Measurements from ENCODE around the gene EML5.

EML5 gene

DNA sequence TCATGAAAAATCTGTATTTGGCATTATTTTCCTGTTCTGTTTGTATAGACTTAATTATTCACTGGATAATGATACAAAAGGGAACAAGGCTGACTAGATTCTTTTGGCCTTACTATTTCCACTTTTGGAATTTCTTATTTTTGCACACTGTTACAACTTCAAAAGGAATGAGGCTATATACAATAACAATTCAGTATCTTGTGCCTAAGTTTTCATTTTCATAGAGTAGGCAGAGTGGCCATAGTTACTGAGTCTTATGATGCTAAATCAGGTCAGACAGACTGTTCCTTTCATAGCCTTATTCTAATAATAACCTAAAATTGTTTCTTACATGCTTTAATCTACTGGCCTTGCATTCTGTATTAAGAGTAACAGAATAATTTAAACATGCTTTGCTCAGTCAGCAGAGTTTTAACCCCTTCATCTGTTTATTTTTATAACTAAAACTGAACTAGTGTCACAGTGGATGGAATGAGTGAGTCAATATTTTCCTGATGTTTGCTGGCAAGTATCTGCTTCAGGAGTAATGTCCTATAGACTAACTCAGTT lies 42.2 kb upstream of the EML5 start:
- no peak overlapping the region for H3K27ac ChIP-seq
- no peak for TF ChIP-seq ZFX (IDR thresholded peaks at IDR 0.05; ENCODE audit: borderline replicate concordance)
- no peak for TF ChIP-seq CTCF (IDR thresholded peaks at IDR 0.05)

DNA sequence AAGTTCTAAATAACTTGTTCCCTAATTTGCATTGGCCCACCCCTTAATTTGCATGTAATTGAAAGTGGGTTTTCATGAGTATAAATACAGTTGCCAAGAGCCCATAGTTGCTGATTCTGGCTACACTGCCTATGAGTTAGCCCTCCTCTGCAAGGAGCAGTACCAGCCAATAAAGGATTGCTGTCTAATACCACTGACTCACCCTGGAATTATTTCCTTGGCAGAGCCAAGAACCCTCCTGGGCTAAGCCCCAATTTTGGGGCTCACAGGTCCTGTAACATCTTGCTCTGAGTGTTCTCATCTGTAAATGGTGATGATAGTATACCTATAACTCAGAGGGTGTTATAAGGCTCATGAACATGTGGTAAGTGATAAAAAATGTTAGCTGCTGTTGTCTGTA lies 38.5 kb upstream of the EML5 start:
- no peak overlapping the region for H3K27ac ChIP-seq
- TF ChIP-seq CTCF (IDR thresholded peaks at IDR 0.05), result no peak
- TF ChIP-seq ZFX (IDR thresholded peaks at IDR 0.05; ENCODE audit: borderline replicate concordance), result no peak

DNA sequence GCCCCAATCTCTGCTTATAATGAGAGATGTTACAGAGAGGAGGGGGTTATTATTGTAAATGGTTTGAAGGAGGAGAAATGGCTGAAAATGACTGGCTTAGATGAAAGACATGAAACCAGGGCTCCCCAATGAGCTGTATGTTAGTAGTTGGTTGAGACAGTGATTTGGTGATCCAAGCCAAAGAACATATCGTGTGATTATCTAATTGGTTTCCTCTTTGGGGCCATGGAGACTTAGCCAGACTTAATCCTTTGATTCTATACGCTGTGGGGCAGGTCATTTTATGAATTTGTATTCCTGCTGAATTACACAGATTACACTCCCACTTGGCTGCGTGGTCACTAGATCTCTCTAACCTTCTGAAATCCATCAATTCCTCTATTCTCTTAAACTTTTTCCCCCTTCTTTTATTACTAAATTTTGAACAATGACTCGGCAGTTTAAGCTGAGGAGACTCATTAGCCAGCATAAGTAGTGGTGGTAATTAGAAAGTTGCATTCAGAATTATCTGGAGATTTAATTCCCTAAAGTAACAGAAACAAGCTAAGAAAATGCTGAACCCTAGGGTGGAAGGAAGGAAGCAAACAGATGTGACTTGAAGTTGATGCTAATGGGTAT lies 37.0 kb upstream of the EML5 start:
- TF ChIP-seq ZFX (IDR thresholded peaks at IDR 0.05; ENCODE audit: borderline replicate concordance), result no peak
- TF ChIP-seq CTCF (IDR thresholded peaks at IDR 0.05), result no peak
- no peak overlapping the region for H3K27ac ChIP-seq

DNA sequence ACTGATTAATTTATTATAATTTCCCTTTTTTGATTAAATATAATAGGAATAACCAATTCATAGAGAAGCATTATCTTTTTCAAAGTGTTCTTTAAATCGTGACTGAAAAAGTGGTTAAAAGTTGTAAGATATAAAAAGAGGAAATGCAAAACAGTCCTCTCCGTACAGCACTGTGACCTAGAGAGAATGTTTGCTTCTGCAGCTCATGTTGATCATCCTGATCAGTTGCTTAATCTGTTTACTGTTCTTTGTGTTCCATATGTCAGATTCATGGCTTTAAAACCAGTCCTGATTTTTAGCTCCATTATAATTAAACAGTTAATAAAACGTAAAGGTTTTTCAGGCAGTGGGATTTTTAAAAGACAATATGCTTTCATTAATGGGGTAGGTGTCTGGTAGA lies 36.4 kb upstream of the EML5 start:
- no peak overlapping the region for H3K27ac ChIP-seq
- no peak for TF ChIP-seq CTCF (IDR thresholded peaks at IDR 0.05)
- no peak for TF ChIP-seq ZFX (IDR thresholded peaks at IDR 0.05; ENCODE audit: borderline replicate concordance)

DNA sequence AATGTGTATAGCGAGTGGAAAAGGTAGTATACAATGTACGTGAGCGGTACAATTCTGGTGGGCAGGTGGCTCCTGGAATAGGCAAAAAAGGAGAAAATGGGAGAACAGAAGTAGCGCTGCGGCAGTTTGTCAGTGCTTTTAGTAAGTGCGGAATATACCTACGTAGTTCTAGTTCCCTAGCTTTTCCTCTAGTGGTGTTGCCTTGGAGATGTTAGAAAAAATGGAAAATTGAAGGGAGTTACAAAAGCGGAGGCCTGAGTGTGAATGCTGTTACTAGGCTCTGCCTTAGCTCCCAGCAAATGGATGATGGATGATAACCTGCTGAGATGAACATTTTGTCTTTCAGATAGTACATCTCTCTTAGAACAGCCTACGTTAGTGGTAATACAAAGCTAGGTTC lies 32.8 kb upstream of the EML5 start:
- peak overlapping the region; percentile 86 for H3K27ac ChIP-seq
- TF ChIP-seq CTCF (IDR thresholded peaks at IDR 0.05), result no peak

DNA sequence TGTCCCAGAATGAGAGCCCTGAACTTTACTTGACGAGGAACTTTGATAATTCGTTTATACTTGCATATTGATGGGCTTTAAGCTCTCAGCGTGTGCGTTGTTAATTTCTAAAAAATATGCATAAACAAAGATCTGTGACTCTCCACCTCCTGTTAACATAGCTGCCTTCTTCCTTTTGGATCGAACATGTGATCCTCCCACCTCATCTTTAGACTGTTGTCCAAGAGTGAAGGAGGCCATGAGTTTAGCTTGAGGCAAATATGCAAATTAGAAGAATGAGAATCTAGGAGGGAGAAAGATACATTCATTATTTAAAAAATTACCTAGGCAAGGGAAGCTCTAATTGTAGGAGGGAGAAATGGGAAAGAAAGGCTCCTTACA lies 32.3 kb upstream of the EML5 start:
- peak overlapping the region; percentile 86 for H3K27ac ChIP-seq
- TF ChIP-seq ZFX (IDR thresholded peaks at IDR 0.05; ENCODE audit: borderline replicate concordance), result no peak
- no peak for TF ChIP-seq CTCF (IDR thresholded peaks at IDR 0.05)

DNA sequence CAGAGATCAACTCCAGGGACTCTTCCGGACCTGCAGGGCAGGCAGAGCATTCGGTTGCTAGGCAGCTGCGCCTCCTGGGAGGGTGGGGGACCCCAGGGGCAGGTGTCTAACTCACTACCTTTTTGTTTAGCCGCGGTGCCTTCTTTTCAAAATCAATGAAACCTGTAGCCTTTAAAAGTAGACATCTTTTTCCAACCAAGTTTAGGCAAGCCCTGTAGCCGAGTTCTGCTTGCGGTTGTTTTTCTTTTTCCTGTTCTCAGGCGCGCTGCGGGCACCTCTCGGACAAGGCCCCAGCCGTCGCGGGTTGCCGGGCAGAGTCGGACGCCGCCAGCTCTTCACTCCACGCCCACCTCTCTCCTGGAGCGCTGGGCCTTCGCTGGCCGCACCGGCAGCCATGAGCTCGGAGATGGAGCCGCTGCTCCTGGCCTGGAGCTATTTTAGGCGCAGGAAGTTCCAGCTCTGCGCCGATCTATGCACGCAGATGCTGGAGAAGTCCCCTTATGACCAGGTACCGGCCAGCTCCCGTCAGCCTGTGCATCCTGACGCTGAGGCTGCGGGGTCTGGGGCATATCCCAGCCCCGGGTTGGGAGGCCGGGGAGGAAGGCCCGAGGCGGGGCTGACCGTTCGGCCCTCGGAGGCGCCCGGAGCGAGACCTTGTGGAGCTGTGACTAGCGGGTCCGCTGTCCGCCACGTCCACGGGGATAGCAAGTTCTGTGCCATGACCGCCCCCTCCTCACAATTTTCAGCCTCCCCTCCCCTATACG lies 31.7 kb upstream of the EML5 start, which contains the start of gene TTC8:
TTC8 (plus strand) TSS at position 338 of the 764 bp plus-strand sequence; CDS start at position 395, 57 bp downstream.
- TF ChIP-seq ZFX (IDR thresholded peaks at IDR 0.05; ENCODE audit: borderline replicate concordance), result no peak
- TF ChIP-seq CTCF (IDR thresholded peaks at IDR 0.05), result no peak
- peak within 1 kb of the TSS; percentile 86 for H3K27ac ChIP-seq
